ENCODE measurements around the gene CCSER1.

DNA sequence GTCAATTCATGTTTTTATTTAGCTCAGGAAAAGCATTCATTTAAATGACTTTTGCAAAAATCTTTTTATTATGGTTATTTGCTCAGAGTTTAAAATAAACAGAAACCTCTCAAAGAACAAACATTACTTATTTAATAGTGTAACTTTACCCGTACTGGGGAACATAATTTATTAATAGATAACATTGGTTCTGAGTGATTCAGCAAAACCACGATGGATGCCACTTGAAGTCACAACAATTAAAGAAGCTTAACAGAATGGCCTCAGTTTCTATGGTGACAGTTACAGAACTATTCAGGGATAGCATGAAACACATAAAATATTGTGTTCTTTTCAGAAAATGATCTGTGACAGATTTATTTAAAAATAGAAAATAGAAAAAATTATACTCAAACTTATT, 368.7 kb downstream of the CCSER1 start:
- TF ChIP-seq POLR2A (IDR thresholded peaks at IDR 0.05) (no peak), POLR2AphosphoS5 (IDR thresholded peaks at IDR 0.05) (no peak)
- TF ChIP-seq, protein P1, sequence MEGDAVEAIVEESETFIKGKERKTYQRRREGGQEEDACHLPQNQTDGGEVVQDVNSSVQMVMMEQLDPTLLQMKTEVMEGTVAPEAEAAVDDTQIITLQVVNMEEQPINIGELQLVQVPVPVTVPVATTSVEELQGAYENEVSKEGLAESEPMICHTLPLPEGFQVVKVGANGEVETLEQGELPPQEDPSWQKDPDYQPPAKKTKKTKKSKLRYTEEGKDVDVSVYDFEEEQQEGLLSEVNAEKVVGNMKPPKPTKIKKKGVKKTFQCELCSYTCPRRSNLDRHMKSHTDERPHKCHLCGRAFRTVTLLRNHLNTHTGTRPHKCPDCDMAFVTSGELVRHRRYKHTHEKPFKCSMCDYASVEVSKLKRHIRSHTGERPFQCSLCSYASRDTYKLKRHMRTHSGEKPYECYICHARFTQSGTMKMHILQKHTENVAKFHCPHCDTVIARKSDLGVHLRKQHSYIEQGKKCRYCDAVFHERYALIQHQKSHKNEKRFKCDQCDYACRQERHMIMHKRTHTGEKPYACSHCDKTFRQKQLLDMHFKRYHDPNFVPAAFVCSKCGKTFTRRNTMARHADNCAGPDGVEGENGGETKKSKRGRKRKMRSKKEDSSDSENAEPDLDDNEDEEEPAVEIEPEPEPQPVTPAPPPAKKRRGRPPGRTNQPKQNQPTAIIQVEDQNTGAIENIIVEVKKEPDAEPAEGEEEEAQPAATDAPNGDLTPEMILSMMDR (IDR thresholded peaks at IDR 0.05), result no peak
